ENCODE measurements around the gene HCN3. TPM values are rescaled to one million over a fixed set of nuclear protein-coding genes. Genes with fewer than 3 reads are reported as not detected.

HCN3 gene
- total and polyA plus RNA-seq, 2 of the 8 experiments (the other 6 are each of a cell fraction or from before 2014, with no cell fraction given): 6.4 to 7.3 TPM

DNA sequence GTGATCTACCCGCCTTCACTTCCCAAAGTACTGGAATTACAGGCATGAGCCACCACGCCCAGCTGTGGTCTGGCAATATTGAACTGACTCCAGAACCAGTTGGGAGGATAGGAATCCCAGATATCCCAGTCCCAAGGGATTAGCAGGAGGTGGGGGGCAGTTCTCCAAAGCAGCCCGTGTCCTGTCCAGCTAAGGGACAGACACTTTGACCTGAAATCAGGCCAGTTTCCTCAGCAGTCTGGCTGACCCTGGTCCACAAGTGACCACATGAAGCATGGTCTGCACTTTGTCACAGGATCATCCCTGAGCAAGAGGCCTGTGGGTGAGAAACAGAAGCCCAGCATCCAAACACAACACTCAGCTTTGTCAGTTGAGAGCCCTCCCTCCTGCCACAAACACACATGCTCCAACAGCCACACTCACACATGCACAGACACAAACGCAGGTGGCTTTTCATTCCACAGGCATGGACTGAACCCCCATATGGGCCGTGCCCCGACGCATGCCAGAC lies 28.7 kb downstream of the HCN3 start:
- Histone ChIP-seq H3K23ac (ENCODE audit: insufficient read length) (no peak overlapping the region), H4K5ac (ENCODE audit: insufficient read length, low read depth, low read length) (peak overlapping the region; percentile 16), H3K14ac (ENCODE audit: insufficient read length) (no peak overlapping the region), H3K4ac (replicated peaks; ENCODE audit: insufficient read length, low read depth, low read length) (no peak overlapping the region), H4K20me1 (replicated peaks in 1 of 2; ENCODE audit: control insufficient read depth in 1 of 2, insufficient read depth in 2 of 2, low read length in 2 of 2) (peaks cover 0 to 7% of the 10 kb centered on the region in 2 experiments), H3K23me2 (ENCODE audit: low read depth, low read length) (peaks cover 9% of the 10 kb centered on the region), H3K18ac (ENCODE audit: extremely low read depth, low read length) (no peak overlapping the region), H3K27ac (ENCODE audit: low read depth, low read length) (peak overlapping the region; percentile 25; the same call in 1 of the 2 replicates), H2BK20ac (ENCODE audit: low read length) (no peak overlapping the region), H3K4me2 (ENCODE audit: insufficient read depth in 1 of 2, low read depth in 2 of 2, low read length in 2 of 2) (no peak overlapping the region), H3K4me3 (ENCODE audit: extremely low read depth in 1 of 4, insufficient read depth in 2 of 4, low read depth in 3 of 4, low read length in 4 of 4) (no peak overlapping the region), H3K9me3 (ENCODE audit: insufficient read depth in 2 of 2, low read depth in 1 of 2, low read length in 1 of 2) (no peaks in the 10 kb centered on the region), H3K56ac (replicated peaks; ENCODE audit: insufficient read length, low read depth, low read length) (no peak overlapping the region), H3K4me1 (replicated peaks in 1 of 4; ENCODE audit: control insufficient read depth in 3 of 4, insufficient read depth in 4 of 4, low read length in 3 of 4) (peaks cover 0 to 8% (median 4%) of the 10 kb centered on the region in 4 experiments; a peak in 6 of 7 replicates), H2BK12ac (ENCODE audit: low read depth, low read length) (peak overlapping the region; percentile 10; the same call in 1 of the 2 replicates), H4K91ac (replicated peaks; ENCODE audit: insufficient read length, low read length) (peak overlapping the region; percentile 94), H3K36me3 (ENCODE audit: control insufficient read depth in 2 of 4, insufficient read depth in 4 of 4, low read length in 3 of 4) (peaks cover 0 to 7% (median 2%) of the 10 kb centered on the region in 4 experiments; a peak in 2 of 8 replicates), H4K8ac (ENCODE audit: extremely low read depth, insufficient read depth, low read length) (peak overlapping the region; percentile 53), H2AFZ (ENCODE audit: low read length) (no peak overlapping the region), H2BK5ac (ENCODE audit: low read depth, low read length) (peak overlapping the region; percentile 40; the same call in 1 of the 2 replicates), H2BK120ac (replicated peaks; ENCODE audit: low read depth, low read length) (no peak overlapping the region), H3K79me1 (ENCODE audit: low read depth, low read length) (peaks cover 5% of the 10 kb centered on the region; the same call in 1 of the 2 replicates), H3K9ac (replicated peaks in 1 of 4; ENCODE audit: extremely low read depth in 1 of 4, low read depth in 3 of 4, low read length in 3 of 4) (no peak overlapping the region; a peak in 1 of 7 replicates), H3K79me2 (ENCODE audit: control insufficient read depth in 1 of 2, insufficient read depth in 2 of 2, low read length in 2 of 2) (peaks cover 8 to 20% of the 10 kb centered on the region in 2 experiments), H3K27me3 (replicated peaks in 1 of 4; ENCODE audit: control insufficient read depth in 3 of 4, extremely low read depth in 1 of 4, insufficient read depth in 3 of 4, low read length in 3 of 4) (no peaks in the 10 kb centered on the region; a peak in 1 of 7 replicates), H2AK5ac (ENCODE audit: low read depth, low read length) (no peak overlapping the region), H2BK15ac (ENCODE audit: low read length) (peak overlapping the region; percentile 75; the same call in 1 of the 2 replicates)
- no peak for DNase-seq (ENCODE audit: low read depth in 1 of 2, low spot score in 2 of 2)
- ChIA-PET POLR2A (ENCODE audit: partially characterized antibody) (interaction anchor here (0.7 to 1.7 kb wide), 5 partner anchors 15 to 112 kb away, joined by 3 to 8 read pairs (median 4); partner anchors contain the start of genes RUSC1, SCAMP3 and THBS3), CTCF (ENCODE audit: partially characterized antibody) (interaction anchor here (0.5 to 6.4 kb wide), 10 partner anchors 8 to 424 kb away, joined by 3 to 103 read pairs (median 23); partner anchors contain the start of genes CLK2 and RUSC1)
- TF ChIP-seq POLR2A (IDR thresholded peaks at IDR 0.05; ENCODE audit: control extremely low read depth in 1 of 2, low read depth in 2 of 2, low read length in 2 of 2) (no peak), PHF8 (conservative IDR thresholded peaks at IDR 0.05; ENCODE audit: low read depth, low read length) (no peak), TEAD4 (IDR thresholded peaks at IDR 0.05; ENCODE audit: low read depth, low read length) (no peak), POLR2AphosphoS5 (IDR thresholded peaks at IDR 0.05; ENCODE audit: low read depth, low read length) (no peak), SP2 (IDR thresholded peaks at IDR 0.05; ENCODE audit: low read length) (no peak)
- FAIRE-seq: no peak
- 92% methylated on average over 7 of the region's 7 CpGs; no CpG with 5 or more reads in 1 of the 2 experiments for WGBS, 2 experiments (ENCODE audit: extremely low coverage in 1 of 2, insufficient coverage in 1 of 2, insufficient read length in 1 of 2, insufficient replicate concordance in 2 of 2, low coverage in 1 of 2, low lambda C conversion rate in 2 of 2, missing lambda C conversion rate in 1 of 2)

All from H1 (cell line).